Osteocyte (in vitro differentiated cells): ENCODE results near the gene TCIRG1. TPM values are rescaled to one million over a fixed set of nuclear protein-coding genes. Genes with fewer than 3 reads are reported as not detected.

ENCODE experiments used
- DNase-seq: peaks from one replicate; pipeline ENCODE4 v3.0.0; 2021; ENCODE audit warnings: mixed read lengths; ENCODE audit not compliant: unreplicated experiment; ENCODE audit errors: extremely low spot score
- H3K27ac Mint-ChIP-seq: one replicate; pipeline ENCODE4 v1.8.0; 2021; ENCODE audit warnings: mild to moderate bottlenecking, mixed read lengths; ENCODE audit not compliant: unreplicated experiment
- H3K27me3 Mint-ChIP-seq: one replicate; pipeline ENCODE4 v1.8.0; 2021; ENCODE audit warnings: mixed read lengths; ENCODE audit not compliant: unreplicated experiment
- H3K36me3 Mint-ChIP-seq: one replicate; pipeline ENCODE4 v1.8.0; 2021; ENCODE audit warnings: mixed read lengths; ENCODE audit not compliant: unreplicated experiment
- H3K4me1 Mint-ChIP-seq: one replicate; pipeline ENCODE4 v1.8.0; 2021; ENCODE audit warnings: mixed read lengths; ENCODE audit not compliant: unreplicated experiment
- H3K4me3 Mint-ChIP-seq: one replicate; pipeline ENCODE4 v1.8.0; 2021; ENCODE audit warnings: mild to moderate bottlenecking, moderate library complexity, mixed read lengths; ENCODE audit not compliant: unreplicated experiment
- H3K9me3 Mint-ChIP-seq: one replicate; pipeline ENCODE4 v1.8.0; 2021; ENCODE audit warnings: mixed read lengths; ENCODE audit not compliant: unreplicated experiment
- total RNA-seq: library from RNA; stranded (reverse); gene quantifications from 2 replicates; pipeline ENCODE4 v1.2.1, GENCODE V29; 2021
- TF ChIP-seq, protein P1 (sequence below): fragments of 200-600 bp; sonication (generic); IDR thresholded peaks from 2 replicates; pipeline ENCODE4 v1.5.0; 2021; ENCODE audit warnings: antibody characterized with exemption, mild to moderate bottlenecking, moderate library complexity

Gene TCIRG1
- total RNA-seq, 1 donor from 2014 or later, result 53.0 TPM

DNA sequence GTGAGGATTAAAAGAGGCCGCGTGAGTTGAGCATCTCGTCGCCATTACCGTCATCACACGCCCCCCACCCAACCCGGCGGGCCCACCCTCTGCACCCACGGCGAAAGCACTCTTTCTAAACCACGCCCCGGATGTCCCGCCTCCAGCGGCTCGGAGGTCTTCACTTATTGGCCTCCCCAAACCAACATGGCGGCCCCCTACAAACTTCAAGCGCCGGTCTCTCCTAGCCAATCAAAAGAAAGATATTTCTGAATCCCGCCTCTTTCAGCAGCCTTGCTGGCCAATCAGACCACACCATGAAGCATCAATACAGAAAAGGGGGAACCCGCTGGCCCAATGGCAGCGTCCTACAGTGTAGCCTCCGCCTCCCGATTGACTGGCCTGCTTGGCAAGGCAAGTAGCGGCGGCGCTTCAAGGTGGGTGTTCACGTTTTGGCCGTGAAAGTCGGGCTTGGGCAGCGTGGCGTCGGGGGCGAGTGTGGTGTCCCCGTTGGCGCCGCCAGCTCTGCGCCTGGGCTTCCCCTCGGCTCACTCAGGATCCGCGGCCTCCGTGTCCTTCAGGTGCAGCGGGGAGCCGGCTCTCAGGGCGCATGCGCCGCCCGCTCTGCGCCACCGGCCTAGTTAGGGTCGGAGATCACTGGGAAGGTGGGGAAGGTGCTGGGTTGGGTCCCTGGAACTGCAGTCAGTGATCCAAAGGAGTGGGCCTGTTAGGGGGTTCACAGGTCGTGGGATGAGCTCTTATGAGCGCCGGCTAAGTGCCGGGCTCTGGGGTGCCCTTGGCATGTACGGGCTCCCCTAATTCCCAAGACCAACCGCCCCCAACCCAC is 8.3 kb upstream of the TCIRG1 start, which contains the start of gene NDUFS8:
TSS of gene NDUFS8 (plus strand) at position 364 of the 826 bp plus-strand sequence. CDS start 1,471 bp downstream, outside the sequence.
- peaks cover 3% of the 10 kb centered on the region for H3K36me3 Mint-ChIP-seq
- peak; percentile 97 for DNase-seq
- TF ChIP-seq, protein P1, sequence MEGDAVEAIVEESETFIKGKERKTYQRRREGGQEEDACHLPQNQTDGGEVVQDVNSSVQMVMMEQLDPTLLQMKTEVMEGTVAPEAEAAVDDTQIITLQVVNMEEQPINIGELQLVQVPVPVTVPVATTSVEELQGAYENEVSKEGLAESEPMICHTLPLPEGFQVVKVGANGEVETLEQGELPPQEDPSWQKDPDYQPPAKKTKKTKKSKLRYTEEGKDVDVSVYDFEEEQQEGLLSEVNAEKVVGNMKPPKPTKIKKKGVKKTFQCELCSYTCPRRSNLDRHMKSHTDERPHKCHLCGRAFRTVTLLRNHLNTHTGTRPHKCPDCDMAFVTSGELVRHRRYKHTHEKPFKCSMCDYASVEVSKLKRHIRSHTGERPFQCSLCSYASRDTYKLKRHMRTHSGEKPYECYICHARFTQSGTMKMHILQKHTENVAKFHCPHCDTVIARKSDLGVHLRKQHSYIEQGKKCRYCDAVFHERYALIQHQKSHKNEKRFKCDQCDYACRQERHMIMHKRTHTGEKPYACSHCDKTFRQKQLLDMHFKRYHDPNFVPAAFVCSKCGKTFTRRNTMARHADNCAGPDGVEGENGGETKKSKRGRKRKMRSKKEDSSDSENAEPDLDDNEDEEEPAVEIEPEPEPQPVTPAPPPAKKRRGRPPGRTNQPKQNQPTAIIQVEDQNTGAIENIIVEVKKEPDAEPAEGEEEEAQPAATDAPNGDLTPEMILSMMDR, result no peak
- H3K9me3 Mint-ChIP-seq, result no peaks in the 10 kb centered on the region
- peak within 1 kb of the TSS; percentile 96 for H3K27ac Mint-ChIP-seq
- H3K4me3 Mint-ChIP-seq, result peak within 1 kb of the TSS; percentile 95
- H3K4me1 Mint-ChIP-seq, result peaks cover 52% of the 10 kb centered on the region
- no peaks in the 10 kb centered on the region for H3K27me3 Mint-ChIP-seq

DNA sequence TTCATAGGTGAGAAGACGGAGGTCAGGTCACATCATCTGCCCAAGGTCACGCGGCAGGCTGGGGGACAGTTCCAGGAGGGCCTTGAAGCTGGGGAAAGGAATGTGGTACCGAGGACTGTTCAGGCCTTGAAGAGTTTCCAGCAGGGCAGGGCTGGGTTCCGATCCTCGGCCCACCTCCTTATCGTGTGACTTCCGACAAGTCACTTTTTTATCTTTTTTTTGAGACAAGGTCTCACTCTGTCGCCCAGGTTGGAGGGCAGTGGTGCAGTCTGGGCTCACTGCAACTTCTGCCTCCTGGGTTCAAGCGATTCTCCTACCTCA is 7.7 kb upstream of the TCIRG1 start:
- Mint-ChIP-seq H3K9me3 (no peaks in the 10 kb centered on the region), H3K36me3 (no peaks in the 10 kb centered on the region), H3K4me1 (peaks cover 50% of the 10 kb centered on the region), H3K4me3 (peak overlapping the region; percentile 95), H3K27me3 (no peaks in the 10 kb centered on the region), H3K27ac (peak overlapping the region; percentile 83)
- no peak for DNase-seq
- TF ChIP-seq, protein P1, result no peak

DNA sequence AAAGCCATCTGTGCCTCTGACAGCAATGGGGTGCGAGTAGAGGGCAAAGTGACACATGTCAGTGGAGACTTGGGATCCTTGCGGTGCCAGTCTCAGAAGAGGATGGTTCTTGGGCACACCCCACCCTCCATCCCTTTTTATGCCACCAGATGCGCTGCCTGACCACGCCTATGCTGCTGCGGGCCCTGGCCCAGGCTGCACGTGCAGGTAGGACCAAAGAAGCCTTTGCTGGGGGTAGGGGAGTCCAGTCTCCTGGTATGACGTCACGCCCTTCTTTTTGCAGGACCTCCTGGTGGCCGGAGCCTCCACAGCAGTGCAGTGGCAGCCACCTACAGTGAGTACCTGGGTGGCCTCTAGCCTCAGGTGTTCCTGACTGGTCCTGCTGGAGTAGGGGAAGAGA is 6.8 kb upstream of the TCIRG1 start:
- H3K4me3 Mint-ChIP-seq, result peak overlapping the region; percentile 95
- no peaks in the 10 kb centered on the region for H3K9me3 Mint-ChIP-seq
- no peak for DNase-seq
- H3K36me3 Mint-ChIP-seq, result peaks cover 2% of the 10 kb centered on the region
- TF ChIP-seq, protein P1, result no peak
- no peak overlapping the region for H3K27ac Mint-ChIP-seq
- peaks cover 42% of the 10 kb centered on the region for H3K4me1 Mint-ChIP-seq
- H3K27me3 Mint-ChIP-seq, result no peaks in the 10 kb centered on the region

- TF ChIP-seq, protein P1, result no peak
- Mint-ChIP-seq H3K27ac (no peak overlapping the region), H3K36me3 (peaks cover 2% of the 10 kb centered on the region), H3K4me3 (no peak overlapping the region), H3K4me1 (peaks cover 37% of the 10 kb centered on the region), H3K9me3 (no peaks in the 10 kb centered on the region), H3K27me3 (no peaks in the 10 kb centered on the region)
- DNase-seq, result no peak
These were observed 5.7 kb upstream of the TCIRG1 start for GRCh38 chr11:68032997-68033707.

GRCh38 chr11:68033708-68034045 is 5.1 kb upstream of the TCIRG1 start:
- Mint-ChIP-seq H3K4me1 (peaks cover 35% of the 10 kb centered on the region), H3K9me3 (no peaks in the 10 kb centered on the region), H3K36me3 (peaks cover 2% of the 10 kb centered on the region), H3K27ac (no peak overlapping the region), H3K4me3 (no peak overlapping the region), H3K27me3 (no peaks in the 10 kb centered on the region)
- TF ChIP-seq, protein P1, result no peak
- no peak for DNase-seq
